SU-DHL-6 (cell line): ENCODE results near the gene FAM200B.

ENCODE experiments used
- H2AFZ ChIP-seq: fragments of 200-600 bp; sonication (generic); 2 replicates; pipeline ENCODE4 v1.6.1; 2014; ENCODE audit warnings: low read depth, mild to moderate bottlenecking, moderate library complexity, mixed read lengths, antibody characterized with exemption, low read length; ENCODE audit not compliant: severe bottlenecking
- H3F3A ChIP-seq: fragments of 200-600 bp; shearing (Covaris generic); 2 replicates; pipeline ENCODE4 v1.6.0; 2016; ENCODE audit warnings: antibody characterized with exemption, mild to moderate bottlenecking; ENCODE audit not compliant: insufficient read depth
- H3K27ac ChIP-seq: fragments of 200-600 bp; sonication (generic); 2 replicates; pipeline ENCODE4 v1.5.1; 2016; ENCODE audit warnings: low read depth, mild to moderate bottlenecking, low read length, moderate library complexity, mixed read lengths
- H3K27me3 ChIP-seq: fragments of 200-600 bp; sonication (generic), shearing (Covaris generic); 2 replicates; pipeline ENCODE4 v1.6.0; 2014; ENCODE audit warnings: mild to moderate bottlenecking, low read length
- H3K36me3 ChIP-seq: fragments of 200-600 bp; sonication (generic); 2 replicates; pipeline ENCODE4 v1.6.1; 2014; ENCODE audit warnings: mild to moderate bottlenecking, low read length, mixed read lengths
- H3K4me2 ChIP-seq: fragments of 300-600, 200-600 bp; shearing (Covaris generic), sonication (generic); 2 replicates; pipeline ENCODE4 v1.6.0; 2014; ENCODE audit warnings: low read length, low read depth, mild to moderate bottlenecking; ENCODE audit not compliant: poor library complexity, severe bottlenecking
- H3K4me3 ChIP-seq: fragments of 200-600 bp; sonication (generic); 2 replicates; pipeline ENCODE4 v1.5.1; 2014; ENCODE audit warnings: antibody characterized with exemption, low read length, mild to moderate bottlenecking, mixed read lengths; ENCODE audit not compliant: insufficient read depth, poor library complexity, severe bottlenecking
- H3K79me2 ChIP-seq: fragments of 200-600 bp; sonication (generic); 2 replicates; pipeline ENCODE4 v1.6.1; 2014; ENCODE audit warnings: mild to moderate bottlenecking, low read length, moderate library complexity; ENCODE audit not compliant: insufficient read depth
- H3K9ac ChIP-seq: fragments of 200-600 bp; sonication (generic); 2 replicates; pipeline ENCODE4 v1.7.0; 2014; ENCODE audit warnings: mild to moderate bottlenecking, low read length
- H3K9me2 ChIP-seq: fragments of 200-600 bp; sonication (generic); replicated peaks from 2 replicates; pipeline ENCODE4 v1.6.1; 2014; ENCODE audit warnings: low read length; ENCODE audit not compliant: insufficient read depth
- H3K9me3 ChIP-seq: fragments of 200-600 bp; sonication (generic); 2 replicates; pipeline ENCODE4 v1.6.1; 2014; ENCODE audit warnings: low read length, mixed read lengths; ENCODE audit not compliant: insufficient read depth
- H4K20me1 ChIP-seq: fragments of 200-600 bp; sonication (generic); 2 replicates; pipeline ENCODE4 v1.6.1; 2014; ENCODE audit warnings: low read depth, mild to moderate bottlenecking, antibody characterized with exemption, low read length, moderate library complexity, mixed read lengths
- EZH2phosphoT487 ChIP-seq: fragments of 200-600 bp; sonication (generic), shearing (Covaris generic); conservative IDR thresholded peaks from 2 replicates; pipeline ENCODE4 v1.6.1; 2018; ENCODE audit warnings: mild to moderate bottlenecking, antibody characterized with exemption, low read length, moderate library complexity, mixed read lengths
- TF ChIP-seq, protein P1 (sequence below): fragments of 200-600 bp; sonication (generic); IDR thresholded peaks from one replicate; pipeline ENCODE4 v1.5.1; 2017; ENCODE audit warnings: antibody characterized with exemption, mild to moderate bottlenecking, low read length, moderate library complexity; ENCODE audit not compliant: insufficient read depth, poor library complexity, severe bottlenecking

The FAM200B gene

DNA sequence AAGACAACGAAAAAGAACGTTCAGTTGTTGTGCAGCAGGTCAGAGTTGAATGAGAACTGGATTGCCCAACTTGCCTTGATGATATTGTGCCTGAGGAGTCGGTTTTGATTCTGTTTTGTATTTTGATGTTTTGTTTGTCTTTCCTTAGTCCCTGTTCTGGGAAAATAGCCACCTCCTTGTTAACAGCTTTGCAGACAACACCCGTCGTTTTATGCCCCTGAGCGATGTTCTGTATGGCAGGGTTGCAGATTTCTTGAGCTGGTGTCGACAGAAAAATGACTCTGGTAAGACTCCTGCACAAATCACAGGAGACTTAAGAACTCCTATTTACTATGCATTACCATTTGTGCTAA, 25.7 kb downstream of the FAM200B start:
- TF ChIP-seq, protein P1, sequence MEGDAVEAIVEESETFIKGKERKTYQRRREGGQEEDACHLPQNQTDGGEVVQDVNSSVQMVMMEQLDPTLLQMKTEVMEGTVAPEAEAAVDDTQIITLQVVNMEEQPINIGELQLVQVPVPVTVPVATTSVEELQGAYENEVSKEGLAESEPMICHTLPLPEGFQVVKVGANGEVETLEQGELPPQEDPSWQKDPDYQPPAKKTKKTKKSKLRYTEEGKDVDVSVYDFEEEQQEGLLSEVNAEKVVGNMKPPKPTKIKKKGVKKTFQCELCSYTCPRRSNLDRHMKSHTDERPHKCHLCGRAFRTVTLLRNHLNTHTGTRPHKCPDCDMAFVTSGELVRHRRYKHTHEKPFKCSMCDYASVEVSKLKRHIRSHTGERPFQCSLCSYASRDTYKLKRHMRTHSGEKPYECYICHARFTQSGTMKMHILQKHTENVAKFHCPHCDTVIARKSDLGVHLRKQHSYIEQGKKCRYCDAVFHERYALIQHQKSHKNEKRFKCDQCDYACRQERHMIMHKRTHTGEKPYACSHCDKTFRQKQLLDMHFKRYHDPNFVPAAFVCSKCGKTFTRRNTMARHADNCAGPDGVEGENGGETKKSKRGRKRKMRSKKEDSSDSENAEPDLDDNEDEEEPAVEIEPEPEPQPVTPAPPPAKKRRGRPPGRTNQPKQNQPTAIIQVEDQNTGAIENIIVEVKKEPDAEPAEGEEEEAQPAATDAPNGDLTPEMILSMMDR, result no peak
- no peak for TF ChIP-seq EZH2phosphoT487
- H3K79me2 ChIP-seq, result no peaks in the 10 kb centered on the region
- H3K36me3 ChIP-seq, result no peaks in the 10 kb centered on the region
- no peak overlapping the region for H3K27ac ChIP-seq
- H3K9ac ChIP-seq, result no peak overlapping the region
- H4K20me1 ChIP-seq, result no peaks in the 10 kb centered on the region
- no peaks in the 10 kb centered on the region for H3K9me3 ChIP-seq
- H3K9me2 ChIP-seq, result no peaks in the 10 kb centered on the region
- H3K4me3 ChIP-seq, result no peak overlapping the region
- H2AFZ ChIP-seq, result no peak overlapping the region
- H3K27me3 ChIP-seq, result no peaks in the 10 kb centered on the region
- no peaks in the 10 kb centered on the region for H3F3A ChIP-seq
- H3K4me2 ChIP-seq, result no peak overlapping the region

DNA sequence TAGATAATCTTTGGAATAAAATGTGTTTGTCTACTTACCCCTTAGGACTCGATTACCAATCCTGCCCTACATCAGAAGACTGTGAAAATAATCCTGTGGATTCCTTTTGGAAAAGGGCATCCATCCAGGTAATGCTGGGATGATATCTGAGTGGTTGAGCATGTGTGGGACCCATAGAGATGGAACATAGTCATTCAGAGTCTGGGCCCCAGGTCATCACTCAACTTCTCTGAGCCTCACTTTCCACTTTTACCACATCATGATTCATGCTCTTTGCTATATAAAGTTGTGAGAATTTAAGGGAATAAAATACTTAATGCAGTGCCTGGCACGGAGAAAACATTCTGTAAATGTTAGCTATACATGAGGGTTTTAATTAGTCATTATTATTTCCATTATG, 30.1 kb downstream of the FAM200B start:
- Histone ChIP-seq H3K27ac (no peak overlapping the region), H3K79me2 (no peaks in the 10 kb centered on the region), H3K36me3 (no peaks in the 10 kb centered on the region), H3K27me3 (no peaks in the 10 kb centered on the region), H4K20me1 (no peaks in the 10 kb centered on the region), H3K9ac (no peak overlapping the region), H3K4me2 (no peak overlapping the region), H2AFZ (no peak overlapping the region), H3K4me3 (no peak overlapping the region), H3F3A (no peaks in the 10 kb centered on the region), H3K9me2 (no peaks in the 10 kb centered on the region), H3K9me3 (no peaks in the 10 kb centered on the region)
- TF ChIP-seq, protein P1, result no peak
- TF ChIP-seq EZH2phosphoT487, result no peak

DNA sequence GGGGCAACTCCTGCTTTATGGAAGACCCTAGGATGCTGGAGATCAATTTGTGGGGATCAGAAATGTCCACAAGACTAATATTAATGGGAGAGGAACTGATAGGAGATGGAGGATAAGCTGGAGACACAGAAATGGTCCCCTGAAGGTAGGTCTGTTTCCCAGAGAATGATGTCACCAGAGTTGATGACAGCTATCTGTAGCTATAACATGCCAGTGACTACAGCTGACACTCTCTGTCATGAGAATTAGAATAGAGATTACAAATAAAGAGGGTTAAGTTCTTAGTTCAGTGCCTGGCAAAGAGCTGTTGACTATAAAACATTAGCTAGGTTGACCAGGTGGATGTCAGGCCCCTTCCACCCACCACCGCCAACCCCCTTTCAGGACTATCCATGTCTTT, 30.6 kb downstream of the FAM200B start:
- Histone ChIP-seq H2AFZ (no peak overlapping the region), H3K9ac (no peak overlapping the region), H3K27me3 (no peaks in the 10 kb centered on the region), H4K20me1 (no peaks in the 10 kb centered on the region), H3K79me2 (no peaks in the 10 kb centered on the region), H3K4me2 (no peak overlapping the region), H3K27ac (no peak overlapping the region), H3K9me3 (no peaks in the 10 kb centered on the region), H3K9me2 (no peaks in the 10 kb centered on the region), H3F3A (no peaks in the 10 kb centered on the region), H3K36me3 (no peaks in the 10 kb centered on the region), H3K4me3 (no peak overlapping the region)
- TF ChIP-seq, protein P1, result no peak
- TF ChIP-seq EZH2phosphoT487, result no peak

DNA sequence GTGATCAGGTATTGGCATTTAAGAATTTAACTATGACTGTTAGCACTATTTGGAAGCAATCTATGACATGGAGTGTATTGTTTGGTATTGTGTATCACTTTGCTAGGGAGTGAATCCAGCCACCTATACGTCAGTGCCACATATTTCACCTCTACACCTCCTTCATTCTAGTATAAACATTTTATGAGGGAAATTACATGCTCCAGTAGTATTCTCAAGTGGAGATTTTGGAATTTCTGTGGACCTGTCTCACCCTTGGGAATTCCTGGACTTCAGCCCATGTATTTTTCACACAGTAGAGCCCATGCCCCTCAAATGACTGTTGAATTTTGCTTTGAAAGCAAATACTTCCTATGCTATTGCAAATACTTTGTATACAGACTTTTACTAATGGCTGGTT, 32.5 kb downstream of the FAM200B start:
- TF ChIP-seq EZH2phosphoT487, result no peak
- TF ChIP-seq, protein P1, result no peak
- Histone ChIP-seq H3K79me2 (no peaks in the 10 kb centered on the region), H3K9me2 (no peaks in the 10 kb centered on the region), H3K9me3 (no peaks in the 10 kb centered on the region), H3K9ac (no peak overlapping the region), H4K20me1 (no peaks in the 10 kb centered on the region), H3K27me3 (no peaks in the 10 kb centered on the region), H2AFZ (no peak overlapping the region), H3F3A (no peaks in the 10 kb centered on the region), H3K36me3 (no peaks in the 10 kb centered on the region), H3K4me3 (no peak overlapping the region), H3K27ac (no peak overlapping the region), H3K4me2 (no peak overlapping the region)
